K562 (cell line): ENCODE data around the gene GLT1D1. TPM values are rescaled to one million over a fixed set of nuclear protein-coding genes. Genes with fewer than 3 reads are reported as not detected.

ENCODE experiments used
- ATAC-seq: fragments of 200-7000 bp; cut with Tn5 transposase; 3 replicates; pipeline ENCODE4 v1.9.1; 2020; ENCODE audit warnings: moderate library complexity
- BruUV-seq: library from RNA; stranded (reverse); fragments of 400-500 nt; replicated peaks from 2 replicates; lab custom pipeline; 2021; lab: Mats Ljungman, UMichigan
- CTCF ChIA-PET: fragments of 300-600 bp; formaldehyde crosslinking; extraction: SDS; loops from one replicate; lab custom pipeline; 2021; ENCODE audit warnings: low intra/inter-chr PET ratio; lab: Yijun Ruan, JAX
- POLR2A ChIA-PET: fragments of 300-600, 350-650 bp; sonication (Branson Sonifier 250); formaldehyde crosslinking; extraction: SDS; loops from one replicate; lab custom pipeline; 2021; ENCODE audit warnings: antibody characterized with exemption, inconsistent platforms; lab: Yijun Ruan, JAX
- DNase-seq, 4 experiments: peaks; one replicate each; pipeline versions ENCODE4 v3.0.0 to v3.0.0-alpha.2; 2011 to 2018; ENCODE audit warnings: low spot score in 3 of 4, mixed read lengths in 3 of 4; ENCODE audit errors: extremely low read depth in 1 of 4
- FAIRE-seq: peaks from 2 replicates; lab custom pipeline; 2011; peaks lifted over from hg19 to GRCh38; lab: Jason Lieb, UNC
- H2AFZ ChIP-seq: 2 replicates; pipeline ENCODE4 v1.6.0; 2011; ENCODE audit warnings: low read depth, low read length, control low read depth, inconsistent platforms
- H3K27ac ChIP-seq: fragments of 200-600 bp; 3 replicates; pipeline ENCODE4 v1.8.0; 2011; ENCODE audit warnings: low read depth, mild to moderate bottlenecking, control low read depth, inconsistent platforms, low read length, moderate library complexity, mixed read lengths; ENCODE audit errors: extremely low read depth
- H3K27me3 ChIP-seq, 2 experiments: fragments of 300-600 bp in 1 of 2; 2 replicates in 1 of 2; 3 replicates in 1 of 2; pipeline versions ENCODE4 v1.6.0 to v1.8.0; 2011; ENCODE audit warnings: inconsistent platforms in 2 of 2, low read length in 2 of 2, mild to moderate bottlenecking in 1 of 2, mixed read lengths in 1 of 2, moderate library complexity in 1 of 2; ENCODE audit not compliant: control insufficient read depth in 2 of 2, insufficient read depth in 2 of 2
- H3K36me3 ChIP-seq: fragments of 300-600 bp; 3 replicates; pipeline ENCODE4 v1.8.0; 2011; ENCODE audit warnings: mild to moderate bottlenecking, low read length, inconsistent platforms; ENCODE audit not compliant: control insufficient read depth, insufficient read depth
- H3K4me1 ChIP-seq, 2 experiments: fragments of 200-600 bp in 1 of 2; replicated peaks in 1 of 2; 2 replicates in 1 of 2; 3 replicates in 1 of 2; pipeline versions ENCODE4 v1.5.1 to v1.8.0; 2011; ENCODE audit warnings: inconsistent platforms in 2 of 2, low read length in 2 of 2, mild to moderate bottlenecking in 1 of 2, mixed read lengths in 1 of 2, moderate library complexity in 1 of 2; ENCODE audit not compliant: control insufficient read depth in 2 of 2, insufficient read depth in 2 of 2
- H3K4me2 ChIP-seq: 2 replicates; pipeline ENCODE4 v1.6.1; 2011; ENCODE audit warnings: low read length, control low read depth, inconsistent platforms, mixed read lengths; ENCODE audit not compliant: insufficient read depth
- H3K4me3 ChIP-seq: fragments of 200-600 bp; sonication (generic), shearing (Covaris generic); 2 replicates; pipeline ENCODE4 v1.5.1; 2016; ENCODE audit warnings: control low read depth, inconsistent platforms
- H3K79me2 ChIP-seq: fragments of 200-600 bp; 3 replicates; pipeline ENCODE4 v1.8.0; 2011; ENCODE audit warnings: low read length, inconsistent platforms; ENCODE audit not compliant: control insufficient read depth, insufficient read depth
- H3K9ac ChIP-seq, 2 experiments: 2 replicates each; pipeline versions ENCODE4 v1.6.0 to v1.6.1; 2011; ENCODE audit warnings: low read depth in 2 of 2, low read length in 2 of 2, control low read depth in 1 of 2, inconsistent platforms in 1 of 2, mild to moderate bottlenecking in 1 of 2, mixed read lengths in 1 of 2; ENCODE audit not compliant: insufficient read depth in 1 of 2
- H3K9me1 ChIP-seq: one replicate; pipeline ENCODE4 v1.6.0; 2011; ENCODE audit warnings: inconsistent platforms, mild to moderate bottlenecking, low read length, moderate library complexity; ENCODE audit not compliant: control insufficient read depth, insufficient read depth
- H3K9me3 ChIP-seq: replicated peaks from 2 replicates; pipeline ENCODE4 v1.5.1; 2011; ENCODE audit warnings: low read depth, low read length, inconsistent platforms; ENCODE audit not compliant: control insufficient read depth, insufficient read depth
- H4K20me1 ChIP-seq: replicated peaks from 2 replicates; pipeline ENCODE4 v1.6.1; 2011; ENCODE audit warnings: low read length, inconsistent platforms, mixed read lengths; ENCODE audit not compliant: control insufficient read depth, insufficient read depth
- ARID2 ChIP-seq: fragments of 450-650 bp; IDR thresholded peaks from 2 replicates; pipeline ENCODE4 v1.6.1; 2017; ENCODE audit warnings: antibody characterized with exemption, mild to moderate bottlenecking
- DDX20 ChIP-seq: fragments of 450-650 bp; IDR thresholded peaks from 2 replicates; pipeline ENCODE4 v1.6.1; 2016; ENCODE audit warnings: missing genetic modification characterization, low read depth, mild to moderate bottlenecking, missing compliant biosample characterization, moderate library complexity
- GATAD2A ChIP-seq: fragments of 450-650 bp; IDR thresholded peaks from 2 replicates; pipeline ENCODE4 v1.6.1; 2017
- HIVEP1 ChIP-seq: fragments of 250-450 bp; sonication (Bioruptor Pico); IDR thresholded peaks from 2 replicates; pipeline ENCODE4 v1.4.0; 2020; ENCODE audit warnings: mild to moderate bottlenecking
- HNRNPK ChIP-seq: fragments of 200-400 bp; formaldehyde crosslinking; IDR thresholded peaks from one replicate; pipeline ENCODE4 v1.6.1; 2018; ENCODE audit warnings: mild to moderate bottlenecking, low read depth, low read length; ENCODE audit not compliant: poor library complexity, severe bottlenecking
- L3MBTL2 ChIP-seq: fragments of 450-650 bp; IDR thresholded peaks from 2 replicates; pipeline ENCODE4 v1.6.1; 2016; ENCODE audit warnings: mild to moderate bottlenecking, moderate library complexity
- SIRT6 ChIP-seq: IDR thresholded peaks from one replicate; pipeline ENCODE4 v1.6.1; 2012; ENCODE audit warnings: low read depth, mild to moderate bottlenecking, control low read depth, inconsistent platforms, low read length, moderate library complexity
- SLC30A9 ChIP-seq: fragments of 250-450 bp; sonication (Bioruptor Pico); IDR thresholded peaks from 2 replicates; pipeline ENCODE4 v1.8.0; 2022; ENCODE audit warnings: mild to moderate bottlenecking, moderate library complexity
- SMAD1 ChIP-seq: fragments of 150-350 bp; IDR thresholded peaks from 2 replicates; pipeline ENCODE4 v1.6.1; 2014; ENCODE audit warnings: low read length, low read depth; ENCODE audit not compliant: partially characterized antibody
- TEAD2 ChIP-seq: fragments of 450-650 bp; IDR thresholded peaks from 2 replicates; pipeline ENCODE4 v1.6.1; 2016; ENCODE audit warnings: missing genetic modification characterization, control low read depth, missing compliant biosample characterization
- THRAP3 ChIP-seq: fragments of 450-650 bp; IDR thresholded peaks from 2 replicates; pipeline ENCODE4 v1.6.1; 2016; ENCODE audit warnings: mild to moderate bottlenecking, inconsistent platforms, borderline replicate concordance
- WHSC1 ChIP-seq: IDR thresholded peaks from one replicate; pipeline ENCODE4 v1.6.1; 2012; ENCODE audit warnings: low read length, control low read depth, inconsistent platforms
- XRCC5 ChIP-seq: fragments of 200-400 bp; formaldehyde crosslinking; IDR thresholded peaks from 2 replicates; pipeline ENCODE4 v1.6.1; 2017; ENCODE audit warnings: low read depth, mild to moderate bottlenecking, low read length
- ZNF583 ChIP-seq: fragments of 250-450 bp; sonication (Bioruptor Pico); IDR thresholded peaks from 2 replicates; pipeline ENCODE4 v1.4.0; 2020
- WGBS: fragments of 100-300 bp; shearing (Covaris generic); methylation state at CpG from one replicate; pipeline ENCODE4 v1.1.6; 2016; ENCODE audit warnings: low coverage, mixed read lengths; ENCODE audit not compliant: insufficient coverage; ENCODE audit errors: missing lambda C conversion rate; 5-methylcytosine and 5-hydroxymethylcytosine counted together
- in situ Hi-C: fragments of 300-500 bp; cut with MboI; formaldehyde crosslinking; loops from 4 replicates; pipeline ENCODE4 v1.15.0; 2018; ENCODE audit warnings: inconsistent platforms, mixed read lengths
- intact Hi-C: fragments of 100-400 bp; cut with micrococcal nuclease; formaldehyde crosslinking; loops from 2 replicates; pipeline ENCODE4 v1.14.2; 2022
- polyA plus RNA-seq, 8 experiments: library from polyadenylated mRNA; depleted of rRNA in 4 of 8; stranded (reverse) in 5 of 8; unstranded in 3 of 8; fragments of >200 nt; fragmentation: Nextera tagmentation in 2 of 8; fragmentation: Illumina TruSeq in 1 of 8; extraction: Ambion mirVana in 2 of 8; extraction: Trizol in 1 of 8; gene quantifications; 2 replicates each; pipeline versions ENCODE4 v1.2.1 to v1.2.3, GENCODE V29; 2011 to 2014; ENCODE audit warnings: inconsistent platforms in 1 of 8, missing spikeins in 1 of 8
- total RNA-seq, 7 experiments: library from RNA; depleted of rRNA in 6 of 7; stranded (reverse); fragments of >200 nt in 6 of 7; fragmentation: Illumina TruSeq in 2 of 7; extraction: Trizol in 2 of 7; gene quantifications; 2 replicates each; pipeline versions ENCODE4 v1.2.1 to v1.2.3, GENCODE V29; 2011 to 2021; ENCODE audit warnings: low replicate concordance in 1 of 7
- TF ChIP-seq, protein P1 (sequence below): sonication (generic); formaldehyde crosslinking; IDR thresholded peaks from 2 replicates; pipeline ENCODE4 v1.8.0; 2022; ENCODE audit warnings: missing genetic modification reagents, mild to moderate bottlenecking, moderate library complexity, borderline replicate concordance
- TF ChIP-seq, protein P2 (sequence below): fragments of 450-650 bp; formaldehyde crosslinking; IDR thresholded peaks from 2 replicates; pipeline ENCODE4 v1.4.0; 2020; ENCODE audit warnings: mild to moderate bottlenecking, moderate library complexity
- TF ChIP-seq, protein P3 (sequence below): fragments of 250-450 bp; sonication (Bioruptor Pico); IDR thresholded peaks from 2 replicates; pipeline ENCODE4 v1.4.0; 2020; ENCODE audit warnings: mild to moderate bottlenecking, moderate library complexity
- TF ChIP-seq, protein P4 (sequence below): IDR thresholded peaks from 2 replicates; pipeline ENCODE4 v1.6.1; 2011; ENCODE audit warnings: borderline replicate concordance, low read depth, mild to moderate bottlenecking, moderate library complexity, low read length; ENCODE audit not compliant: insufficient read depth, poor library complexity, severe bottlenecking

GLT1D1 gene
- total and polyA plus RNA-seq, 9 of the 15 experiments (the other 6 are each of a cell fraction or from before 2014, with no cell fraction given), result 0.04 TPM; not detected in 8

DNA sequence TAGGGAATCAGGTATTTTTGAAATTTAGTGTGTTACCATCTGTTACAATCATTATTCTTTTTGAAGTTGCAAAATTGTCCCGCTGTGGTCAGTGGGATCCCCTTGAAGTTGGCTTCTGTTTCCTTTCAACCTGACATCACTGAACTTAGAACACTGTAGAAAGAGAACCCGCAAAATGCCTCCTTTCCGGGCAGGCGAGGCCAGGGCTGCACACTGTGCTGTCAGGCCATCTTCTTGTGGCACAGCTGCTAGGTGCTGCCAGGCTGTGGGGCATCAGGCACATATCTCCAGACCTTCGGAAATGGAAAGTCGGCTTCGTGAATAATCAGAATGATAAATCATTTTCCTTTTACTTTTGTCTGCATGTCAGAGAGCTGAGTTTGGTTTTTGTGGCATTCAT is 103.5 kb downstream of the GLT1D1 start:
- H3K4me3 ChIP-seq, result no peak overlapping the region
- H3K9ac ChIP-seq, result no peak overlapping the region
- DNase-seq (no peak), FAIRE-seq (no peak), ATAC-seq (no peak)
- no peaks in the 10 kb centered on the region for H3K9me1 ChIP-seq
- no peaks in the 10 kb centered on the region for H3K79me2 ChIP-seq
- ChIA-PET CTCF (no interaction called here), POLR2A (no interaction called here)
- intact Hi-C loops, result no loop called here
- in situ Hi-C loops, result no loop called here
- H3K9me3 ChIP-seq, result no peaks in the 10 kb centered on the region
- TF ChIP-seq SMAD1 (no peak), GATAD2A (no peak), THRAP3 (no peak), ARID2 (no peak), SIRT6 (no peak), ZNF583 (CRISPR knock-in tag) (no peak), HNRNPK (no peak), WHSC1 (no peak), L3MBTL2 (no peak), DDX20 (tag) (no peak), SLC30A9 (no peak), TEAD2 (tag) (no peak), HIVEP1 (CRISPR knock-in tag) (no peak), XRCC5 (no peak)
- TF ChIP-seq, protein P1, sequence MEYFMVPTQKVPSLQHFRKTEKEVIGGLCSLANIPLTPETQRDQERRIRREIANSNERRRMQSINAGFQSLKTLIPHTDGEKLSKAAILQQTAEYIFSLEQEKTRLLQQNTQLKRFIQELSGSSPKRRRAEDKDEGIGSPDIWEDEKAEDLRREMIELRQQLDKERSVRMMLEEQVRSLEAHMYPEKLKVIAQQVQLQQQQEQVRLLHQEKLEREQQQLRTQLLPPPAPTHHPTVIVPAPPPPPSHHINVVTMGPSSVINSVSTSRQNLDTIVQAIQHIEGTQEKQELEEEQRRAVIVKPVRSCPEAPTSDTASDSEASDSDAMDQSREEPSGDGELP, result no peak
- TF ChIP-seq, protein P2, sequence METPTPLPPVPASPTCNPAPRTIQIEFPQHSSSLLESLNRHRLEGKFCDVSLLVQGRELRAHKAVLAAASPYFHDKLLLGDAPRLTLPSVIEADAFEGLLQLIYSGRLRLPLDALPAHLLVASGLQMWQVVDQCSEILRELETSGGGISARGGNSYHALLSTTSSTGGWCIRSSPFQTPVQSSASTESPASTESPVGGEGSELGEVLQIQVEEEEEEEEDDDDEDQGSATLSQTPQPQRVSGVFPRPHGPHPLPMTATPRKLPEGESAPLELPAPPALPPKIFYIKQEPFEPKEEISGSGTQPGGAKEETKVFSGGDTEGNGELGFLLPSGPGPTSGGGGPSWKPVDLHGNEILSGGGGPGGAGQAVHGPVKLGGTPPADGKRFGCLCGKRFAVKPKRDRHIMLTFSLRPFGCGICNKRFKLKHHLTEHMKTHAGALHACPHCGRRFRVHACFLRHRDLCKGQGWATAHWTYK, result no peak
- TF ChIP-seq, protein P3, sequence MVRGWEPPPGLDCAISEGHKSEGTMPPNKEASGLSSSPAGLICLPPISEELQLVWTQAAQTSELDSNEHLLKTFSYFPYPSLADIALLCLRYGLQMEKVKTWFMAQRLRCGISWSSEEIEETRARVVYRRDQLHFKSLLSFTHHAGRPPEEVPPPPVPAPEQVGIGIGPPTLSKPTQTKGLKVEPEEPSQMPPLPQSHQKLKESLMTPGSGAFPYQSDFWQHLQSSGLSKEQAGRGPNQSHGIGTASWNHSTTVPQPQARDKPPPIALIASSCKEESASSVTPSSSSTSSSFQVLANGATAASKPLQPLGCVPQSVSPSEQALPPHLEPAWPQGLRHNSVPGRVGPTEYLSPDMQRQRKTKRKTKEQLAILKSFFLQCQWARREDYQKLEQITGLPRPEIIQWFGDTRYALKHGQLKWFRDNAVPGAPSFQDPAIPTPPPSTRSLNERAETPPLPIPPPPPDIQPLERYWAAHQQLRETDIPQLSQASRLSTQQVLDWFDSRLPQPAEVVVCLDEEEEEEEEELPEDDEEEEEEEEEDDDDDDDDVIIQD (CRISPR knock-in tag), result no peak
- TF ChIP-seq, protein P4, sequence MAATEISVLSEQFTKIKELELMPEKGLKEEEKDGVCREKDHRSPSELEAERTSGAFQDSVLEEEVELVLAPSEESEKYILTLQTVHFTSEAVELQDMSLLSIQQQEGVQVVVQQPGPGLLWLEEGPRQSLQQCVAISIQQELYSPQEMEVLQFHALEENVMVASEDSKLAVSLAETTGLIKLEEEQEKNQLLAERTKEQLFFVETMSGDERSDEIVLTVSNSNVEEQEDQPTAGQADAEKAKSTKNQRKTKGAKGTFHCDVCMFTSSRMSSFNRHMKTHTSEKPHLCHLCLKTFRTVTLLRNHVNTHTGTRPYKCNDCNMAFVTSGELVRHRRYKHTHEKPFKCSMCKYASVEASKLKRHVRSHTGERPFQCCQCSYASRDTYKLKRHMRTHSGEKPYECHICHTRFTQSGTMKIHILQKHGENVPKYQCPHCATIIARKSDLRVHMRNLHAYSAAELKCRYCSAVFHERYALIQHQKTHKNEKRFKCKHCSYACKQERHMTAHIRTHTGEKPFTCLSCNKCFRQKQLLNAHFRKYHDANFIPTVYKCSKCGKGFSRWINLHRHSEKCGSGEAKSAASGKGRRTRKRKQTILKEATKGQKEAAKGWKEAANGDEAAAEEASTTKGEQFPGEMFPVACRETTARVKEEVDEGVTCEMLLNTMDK, result no peak
- no TSS peak for BruUV-seq
- H2AFZ ChIP-seq, result no peak overlapping the region
- no peaks in the 10 kb centered on the region for H4K20me1 ChIP-seq
- H3K4me1 ChIP-seq, result no peaks in the 10 kb centered on the region
- no peaks in the 10 kb centered on the region for H3K36me3 ChIP-seq
- no peak overlapping the region for H3K4me2 ChIP-seq
- peaks cover 24 to 35% of the 10 kb centered on the region in 2 experiments; a peak in 3 of 5 replicates for H3K27me3 ChIP-seq
- 0% methylated on average over 6 of the region's 7 CpGs for WGBS
- no peak overlapping the region for H3K27ac ChIP-seq
